Aorta (tissue), 5 donors: ENCODE measurements around the gene MKRN1. TPM values are rescaled to one million over a fixed set of nuclear protein-coding genes. Genes with fewer than 3 reads are reported as not detected.

Experiments used
- ATAC-seq: fragments of 200-7000 bp; cut with Tn5 transposase; one replicate; pipeline ENCODE4 v1.9.1; 2022; ENCODE audit warnings: moderate library complexity; ENCODE audit not compliant: low FRiP score
- DNase-seq, 2 donors: peaks; one replicate each; pipeline ENCODE4 v3.0.0-alpha.2; 2020
- H3K27ac ChIP-seq, 2 donors: one replicate each; pipeline ENCODE4 v1.5.1; 2013; ENCODE audit warnings: low read length in 2 of 2, mild to moderate bottlenecking in 2 of 2, moderate library complexity in 2 of 2, control low read depth in 1 of 2, inconsistent platforms in 1 of 2, low read depth in 1 of 2
- H3K27me3 ChIP-seq, 2 donors: one replicate each; pipeline ENCODE4 v1.6.1; 2013; ENCODE audit warnings: control low read depth in 1 of 2, low read length in 1 of 2, mild to moderate bottlenecking in 1 of 2, moderate library complexity in 1 of 2; ENCODE audit not compliant: insufficient read depth in 2 of 2, control insufficient read depth in 1 of 2
- H3K36me3 ChIP-seq, 2 donors: one replicate each; pipeline ENCODE4 v1.6.1; 2013; ENCODE audit warnings: control low read depth in 1 of 2, low read length in 1 of 2, mild to moderate bottlenecking in 1 of 2; ENCODE audit not compliant: insufficient read depth in 2 of 2, control insufficient read depth in 1 of 2
- H3K4me1 ChIP-seq, 2 donors: one replicate each; pipeline ENCODE4 v1.6.1; 2013; ENCODE audit warnings: low read length in 2 of 2, control low read depth in 1 of 2, mild to moderate bottlenecking in 1 of 2, moderate library complexity in 1 of 2; ENCODE audit not compliant: insufficient read depth in 2 of 2, control insufficient read depth in 1 of 2
- H3K4me3 ChIP-seq, 2 donors: one replicate each; pipeline ENCODE4 v1.5.1; 2013; ENCODE audit warnings: low read length in 2 of 2, control low read depth in 1 of 2, mild to moderate bottlenecking in 1 of 2
- H3K9me3 ChIP-seq: one replicate; pipeline ENCODE4 v1.6.1; 2013; ENCODE audit warnings: mild to moderate bottlenecking, low read length; ENCODE audit not compliant: control insufficient read depth
- WGBS, 2 donors: extraction: QIAGEN DNeasy Blood & Tissue Kit; methylation state at CpG; one replicate each; pipeline ENCODE4 v1.1.7; 2013; 5-methylcytosine and 5-hydroxymethylcytosine counted together
- intact Hi-C, 2 donors: fragments of 100-400 bp; cut with DNase I; formaldehyde crosslinking; loops; one replicate each; pipeline versions ENCODE4 v1.14.2 to v1.15.0; 2022
- polyA plus RNA-seq, 2 donors: library from polyadenylated mRNA; stranded (reverse); fragments of 200-250 nt; gene quantifications; one replicate each; pipeline ENCODE4 v1.2.3, GENCODE V29; 2013
- total RNA-seq, 2 donors: library from RNA; stranded (reverse); fragmentation: NEBNext Ultra II Directional; extraction: Animal tissue kit (Norgen Biotek cat#: 25700); gene quantifications; one replicate each; pipeline ENCODE4 v1.2.1, GENCODE V29; 2021
- donor health status: healthy with polysubstance abuse.
- donor health status: Bipolar disorder and iron deficiency.
- donor health status: DM: no; HTN: no; CAD: no.
- donor health status: DM: no; HTN: no; CAD: no.
- donor health status: DM: yes; HTN: yes; CAD: no.

MKRN1 gene
- total and polyA plus RNA-seq, 4 donors = 51.2 to 69.2 (median 60.2) TPM

- DNase-seq (no peak), ATAC-seq (no peak)
- Histone ChIP-seq H3K27ac (no peak overlapping the region), H3K4me1 (no peaks in the 10 kb centered on the region), H3K9me3 (no peaks in the 10 kb centered on the region), H3K27me3 (no peaks in the 10 kb centered on the region), H3K36me3 (no peaks in the 10 kb centered on the region), H3K4me3 (no peak overlapping the region)
- WGBS, 2 donors = 75 to 79% methylated on average over 11 of the region's 11 CpGs
- intact Hi-C loops = loop anchor here (5.0 to 10.0 kb wide), 2 partner anchors 176 to 538 kb away; partner anchors contain the start of gene MRPS33 (in 1 of the 2)
These were observed 2.5 kb downstream of the MKRN1 start for GRCh38 chr7:140476698-140477261.

- no peak overlapping the region for H3K4me3 ChIP-seq
- no peaks in the 10 kb centered on the region for H3K27me3 ChIP-seq
- no peak for DNase-seq
- H3K4me1 ChIP-seq = no peaks in the 10 kb centered on the region
- 27 to 29% methylated on average over 2 of the region's 2 CpGs for WGBS, 2 donors
- ATAC-seq = no peak
- H3K36me3 ChIP-seq = no peaks in the 10 kb centered on the region
- no peak overlapping the region for H3K27ac ChIP-seq
- intact Hi-C loops = loop anchor here (5.0 to 10.0 kb wide), 2 partner anchors 176 to 539 kb away; partner anchors contain the start of gene MRPS33 (in 1 of the 2)
- H3K9me3 ChIP-seq = no peaks in the 10 kb centered on the region
These were observed 3.5 kb downstream of the MKRN1 start for GRCh38 chr7:140475747-140476333.

GRCh38 chr7:140463111-140463510, 16.2 kb downstream of the MKRN1 start:
- intact Hi-C loops = no loop called here
- peaks cover 5 to 10% of the 10 kb centered on the region in 2 donors for H3K36me3 ChIP-seq
- H3K4me3 ChIP-seq = no peak overlapping the region
- ATAC-seq (no peak), DNase-seq (no peak)
- no peaks in the 10 kb centered on the region for H3K9me3 ChIP-seq
- no peaks in the 10 kb centered on the region for H3K27me3 ChIP-seq
- 97 to 100% methylated on average over 2 of the region's 2 CpGs for WGBS, 2 donors
- no peak overlapping the region for H3K27ac ChIP-seq
- no peaks in the 10 kb centered on the region for H3K4me1 ChIP-seq

GRCh38 chr7:140458916-140459315, 20.4 kb downstream of the MKRN1 start:
- WGBS, 2 donors = 81 to 86% methylated on average over 8 of the region's 8 CpGs
- Histone ChIP-seq H3K4me1 (no peaks in the 10 kb centered on the region), H3K36me3 (peaks cover 3 to 17% of the 10 kb centered on the region in 2 donors), H3K27ac (no peak overlapping the region), H3K27me3 (no peaks in the 10 kb centered on the region), H3K9me3 (no peaks in the 10 kb centered on the region), H3K4me3 (no peak overlapping the region)
- DNase-seq = peak in 1 of 2 donors; percentile 41
- ATAC-seq = no peak
- intact Hi-C loops = no loop called here

GRCh38 chr7:140458201-140458600, 21.1 kb downstream of the MKRN1 start:
- no peak overlapping the region for H3K4me3 ChIP-seq
- H3K4me1 ChIP-seq = no peaks in the 10 kb centered on the region
- ATAC-seq (no peak), DNase-seq (no peak)
- no peaks in the 10 kb centered on the region for H3K9me3 ChIP-seq
- WGBS, 2 donors = 86 to 90% methylated on average over 3 of the region's 3 CpGs
- peaks cover 3 to 17% of the 10 kb centered on the region in 2 donors for H3K36me3 ChIP-seq
- intact Hi-C loops = no loop called here
- H3K27me3 ChIP-seq = no peaks in the 10 kb centered on the region
- H3K27ac ChIP-seq = no peak overlapping the region

- whole genome bisulfite sequencing, 2 donors = 92 to 95% methylated on average over 9 of the region's 9 CpGs
- ATAC-seq = no peak
- DNase-seq = peak in 1 of 2 donors; percentile 24
- Histone ChIP-seq H3K36me3 (peaks cover 3 to 19% of the 10 kb centered on the region in 2 donors), H3K4me3 (no peak overlapping the region), H3K27ac (no peak overlapping the region), H3K9me3 (no peaks in the 10 kb centered on the region), H3K4me1 (no peaks in the 10 kb centered on the region), H3K27me3 (no peaks in the 10 kb centered on the region)
- intact Hi-C loops = no loop called here
These were observed 22.7 kb downstream of the MKRN1 start for GRCh38 chr7:140456551-140457051.

- no peaks in the 10 kb centered on the region for H3K9me3 ChIP-seq
- intact Hi-C loops = no loop called here
- H3K4me1 ChIP-seq = no peaks in the 10 kb centered on the region
- DNase-seq (no peak), ATAC-seq (no peak)
- 81 to 83% methylated on average over 4 of the region's 4 CpGs for WGBS, 2 donors
- peaks cover 3 to 18% of the 10 kb centered on the region in 2 donors for H3K36me3 ChIP-seq
- no peak overlapping the region for H3K4me3 ChIP-seq
- no peaks in the 10 kb centered on the region for H3K27me3 ChIP-seq
- no peak overlapping the region for H3K27ac ChIP-seq
These were observed 23.6 kb downstream of the MKRN1 start for GRCh38 chr7:140455743-140456142.

GRCh38 chr7:140454657-140455015, 24.7 kb downstream of the MKRN1 start:
- Histone ChIP-seq H3K27ac (no peak overlapping the region), H3K27me3 (no peaks in the 10 kb centered on the region), H3K4me3 (no peak overlapping the region), H3K9me3 (no peaks in the 10 kb centered on the region), H3K4me1 (no peaks in the 10 kb centered on the region), H3K36me3 (peaks cover 3 to 17% of the 10 kb centered on the region in 2 donors)
- DNase-seq (no peak), ATAC-seq (no peak)
- intact Hi-C loops = no loop called here
- WGBS, 2 donors = 78 to 80% methylated on average over 8 of the region's 8 CpGs
